SK-N-SH (cell line): ENCODE measurements around the gene TMEM123. TPM values are rescaled to one million over a fixed set of nuclear protein-coding genes. Genes with fewer than 3 reads are reported as not detected.

Experiments
- CTCF ChIA-PET: fragments of 300-600, 350-600 bp; formaldehyde crosslinking; extraction: SDS; loops from one replicate; lab custom pipeline; 2021; lab: Yijun Ruan, JAX
- POLR2A ChIA-PET: fragments of 350-600 bp; sonication (Branson Sonifier 250); formaldehyde crosslinking; extraction: SDS; loops from one replicate; lab custom pipeline; 2020; ENCODE audit warnings: antibody characterized with exemption, inconsistent platforms; lab: Yijun Ruan, JAX
- DNase-seq: peaks from one replicate; pipeline ENCODE4 v3.0.0; 2012
- H2AFZ ChIP-seq: fragments of 200-600 bp; sonication (generic); 2 replicates; pipeline ENCODE4 v1.8.1; 2016; ENCODE audit warnings: antibody characterized with exemption, mild to moderate bottlenecking, low read depth
- H3F3A ChIP-seq: fragments of 200-600 bp; sonication (generic); replicated peaks from 2 replicates; pipeline ENCODE3; 2016; ENCODE audit warnings: antibody characterized with exemption, mild to moderate bottlenecking; ENCODE audit not compliant: insufficient read depth
- H3K27ac ChIP-seq, 2 experiments: fragments of 200-500 bp in 1 of 2; fragments of 200-600 bp in 1 of 2; sonication (Bioruptor generic) in 1 of 2; sonication (generic), shearing (Covaris generic) in 1 of 2; 2 replicates each; pipeline versions ENCODE4 v1.5.1 to v1.6.1; 2014 to 2016; ENCODE audit warnings: low read depth in 2 of 2, inconsistent platforms in 1 of 2, low read length in 1 of 2, mild to moderate bottlenecking in 1 of 2, mixed read lengths in 1 of 2
- H3K27me3 ChIP-seq: fragments of 200-600 bp; sonication (generic), shearing (Covaris generic); 2 replicates; pipeline ENCODE4 v1.6.1; 2016; ENCODE audit warnings: mixed run types; ENCODE audit not compliant: insufficient read depth
- H3K36me3 ChIP-seq, 2 experiments: fragments of 200-500 bp in 1 of 2; fragments of 200-600 bp in 1 of 2; sonication (Bioruptor generic) in 1 of 2; sonication (generic) in 1 of 2; replicated peaks in 1 of 2; 2 replicates each; pipeline versions ENCODE3 to v1.5.1; 2014 to 2016; ENCODE audit warnings: low read length in 1 of 2, mild to moderate bottlenecking in 1 of 2; ENCODE audit not compliant: insufficient read depth in 2 of 2, control insufficient read depth in 1 of 2
- H3K4me1 ChIP-seq, 2 experiments: fragments of 200-500 bp in 1 of 2; fragments of 200-600 bp in 1 of 2; sonication (Bioruptor generic) in 1 of 2; sonication (generic), shearing (Covaris generic) in 1 of 2; 2 replicates each; pipeline versions ENCODE4 v1.5.1 to v1.6.1; 2014 to 2016; ENCODE audit warnings: low read depth in 1 of 2, low read length in 1 of 2, mixed run types in 1 of 2; ENCODE audit not compliant: insufficient read depth in 2 of 2, control insufficient read depth in 1 of 2
- H3K4me2 ChIP-seq: fragments of 200-600 bp; sonication (generic), shearing (Covaris generic); 2 replicates; pipeline ENCODE4 v1.6.1; 2017; ENCODE audit warnings: mixed run types
- H3K4me3 ChIP-seq, 2 experiments: fragments of 200-500 bp in 1 of 2; fragments of 200-600 bp in 1 of 2; sonication (Bioruptor generic) in 1 of 2; sonication (generic), shearing (Covaris generic) in 1 of 2; 2 replicates each; pipeline versions ENCODE4 v1.5.1 to v1.8.1; 2014 to 2016; ENCODE audit warnings: low read depth in 2 of 2, inconsistent platforms in 1 of 2, low read length in 1 of 2, mild to moderate bottlenecking in 1 of 2, mixed read lengths in 1 of 2, moderate library complexity in 1 of 2
- H3K79me2 ChIP-seq: fragments of 200-600 bp; sonication (generic); 2 replicates; pipeline ENCODE4 v1.8.1; 2017; ENCODE audit warnings: mild to moderate bottlenecking; ENCODE audit not compliant: insufficient read depth
- H3K9ac ChIP-seq: fragments of 200-600 bp; sonication (generic); 2 replicates; pipeline ENCODE4 v1.6.1; 2017; ENCODE audit warnings: mixed run types
- H3K9me2 ChIP-seq: fragments of 200-600 bp; sonication (generic); 2 replicates; pipeline ENCODE4 v1.6.1; 2017; ENCODE audit warnings: mixed run types
- H3K9me3 ChIP-seq: fragments of 200-600 bp; sonication (generic); 2 replicates; pipeline ENCODE4 v1.6.1; 2017; ENCODE audit warnings: mixed run types, mild to moderate bottlenecking, moderate library complexity
- H4K20me1 ChIP-seq: fragments of 200-600 bp; sonication (generic); 2 replicates; pipeline ENCODE4 v1.6.1; 2017; ENCODE audit warnings: mild to moderate bottlenecking, mixed run types; ENCODE audit not compliant: insufficient read depth
- CTCF ChIP-seq: fragments of 200-600 bp; sonication (generic); IDR thresholded peaks from 2 replicates; pipeline ENCODE4 v1.6.1; 2017; ENCODE audit warnings: antibody characterized with exemption, mild to moderate bottlenecking, moderate library complexity
- EZH2phosphoT487 ChIP-seq: fragments of 200-600 bp; sonication (generic); IDR thresholded peaks from 2 replicates; pipeline ENCODE4 v1.6.1; 2017; ENCODE audit warnings: low read depth, mixed run types, mild to moderate bottlenecking, antibody characterized with exemption, moderate library complexity, borderline replicate concordance
- FOSL2 ChIP-seq: IDR thresholded peaks from 2 replicates; pipeline ENCODE4 v1.4.0; 2012; ENCODE audit warnings: low read depth, mild to moderate bottlenecking, moderate library complexity, borderline replicate concordance
- FOXJ3 ChIP-seq: sonication (generic); formaldehyde crosslinking; IDR thresholded peaks from 2 replicates; pipeline ENCODE4 v1.5.1; 2020; ENCODE audit warnings: mild to moderate bottlenecking, missing genetic modification reagents
- GABPA ChIP-seq: IDR thresholded peaks from 2 replicates; pipeline ENCODE4 v1.4.0; 2012; ENCODE audit warnings: low read depth, mild to moderate bottlenecking
- GATA2 ChIP-seq: sonication (generic); formaldehyde crosslinking; IDR thresholded peaks from 2 replicates; pipeline ENCODE4 v1.5.0; 2020; ENCODE audit warnings: mild to moderate bottlenecking, missing genetic modification reagents
- NFIC ChIP-seq: IDR thresholded peaks from 2 replicates; pipeline ENCODE4 v1.4.0; 2012; ENCODE audit warnings: borderline replicate concordance
- RCOR1 ChIP-seq: fragments of 150-350 bp; IDR thresholded peaks from 2 replicates; pipeline ENCODE4 v1.6.1; 2017; ENCODE audit warnings: antibody characterized with exemption, low read length
- SMC3 ChIP-seq: IDR thresholded peaks from 2 replicates; pipeline ENCODE4 v1.6.1; 2012; ENCODE audit warnings: low read depth, low read length, improper control_type of control experiment
- YY1 ChIP-seq: IDR thresholded peaks from 2 replicates; pipeline ENCODE4 v1.4.0; 2012; ENCODE audit warnings: low read depth, mild to moderate bottlenecking
- WGBS: methylation state at CpG from one replicate; pipeline ENCODE4 v1.1.6; 2017; ENCODE audit warnings: low lambda C conversion rate; 5-methylcytosine and 5-hydroxymethylcytosine counted together
- polyA plus RNA-seq, 3 experiments: library from polyadenylated mRNA; depleted of rRNA; stranded (reverse); fragments of >200 nt; gene quantifications; 2 replicates each; pipeline ENCODE4 v1.2.3, GENCODE V29; 2012
- TF ChIP-seq, protein P1 (sequence below): fragments of 150-350 bp; IDR thresholded peaks from 2 replicates; pipeline ENCODE4 v1.6.1; 2016; ENCODE audit warnings: mild to moderate bottlenecking, low read depth, low read length
- TF ChIP-seq, protein P2 (sequence below): IDR thresholded peaks from 2 replicates; pipeline ENCODE4 v1.4.0; 2012; ENCODE audit warnings: low read depth

Gene TMEM123
- polyA plus RNA-seq, 1 of the 3 experiments (the other 2 are of a cell fraction): 86.1 TPM

DNA sequence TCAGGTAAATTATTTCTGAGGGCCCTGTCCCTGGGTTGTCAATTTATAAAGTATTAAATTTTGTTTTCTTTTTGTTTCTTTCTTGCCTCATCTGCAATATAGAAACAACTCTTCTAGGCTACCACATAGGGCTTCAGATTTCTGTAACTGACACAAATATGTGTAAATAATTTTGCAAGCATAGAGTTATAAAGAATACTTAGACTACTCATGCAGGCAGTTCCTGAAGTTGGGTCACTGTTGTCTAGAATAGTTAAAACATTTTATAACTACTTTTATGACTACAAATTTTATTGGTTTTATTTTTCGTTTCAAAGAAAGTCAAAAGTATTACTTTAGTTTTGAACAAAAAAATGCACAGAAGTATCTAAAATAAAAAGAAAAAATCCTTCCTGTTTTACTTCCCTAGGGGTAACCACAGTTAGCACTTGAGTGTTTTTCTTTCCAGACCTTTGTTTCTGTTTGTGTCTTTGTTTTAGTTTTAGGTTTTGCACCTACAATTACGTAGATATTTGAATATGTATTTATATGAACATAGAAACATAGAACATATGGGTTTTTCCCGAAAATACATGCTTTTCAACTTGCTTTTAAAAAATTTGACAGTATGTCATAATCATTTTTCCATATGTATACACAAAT, 12.4 kb upstream of the TMEM123 start:
- Histone ChIP-seq H3K9me2 (no peaks in the 10 kb centered on the region), H3K9me3 (no peaks in the 10 kb centered on the region), H3K79me2 (no peaks in the 10 kb centered on the region), H3K9ac (no peak overlapping the region), H4K20me1 (no peaks in the 10 kb centered on the region), H3F3A (no peaks in the 10 kb centered on the region), H3K27ac (no peak overlapping the region), H2AFZ (no peak overlapping the region), H3K36me3 (no peaks in the 10 kb centered on the region), H3K27me3 (no peaks in the 10 kb centered on the region), H3K4me1 (peaks cover 4 to 5% of the 10 kb centered on the region in 2 experiments; a peak in 2 of 4 replicates), H3K4me2 (no peak overlapping the region), H3K4me3 (no peak overlapping the region)
- DNase-seq: no peak
- POLR2A ChIA-PET: no interaction called here
- TF ChIP-seq GABPA: no peak
- no peak for TF ChIP-seq FOSL2
- TF ChIP-seq CTCF: no peak
- no peak for TF ChIP-seq YY1
- TF ChIP-seq SMC3: no peak
- WGBS: 85% methylated on average over 3 of the region's 3 CpGs
- CTCF ChIA-PET: no interaction called here

DNA sequence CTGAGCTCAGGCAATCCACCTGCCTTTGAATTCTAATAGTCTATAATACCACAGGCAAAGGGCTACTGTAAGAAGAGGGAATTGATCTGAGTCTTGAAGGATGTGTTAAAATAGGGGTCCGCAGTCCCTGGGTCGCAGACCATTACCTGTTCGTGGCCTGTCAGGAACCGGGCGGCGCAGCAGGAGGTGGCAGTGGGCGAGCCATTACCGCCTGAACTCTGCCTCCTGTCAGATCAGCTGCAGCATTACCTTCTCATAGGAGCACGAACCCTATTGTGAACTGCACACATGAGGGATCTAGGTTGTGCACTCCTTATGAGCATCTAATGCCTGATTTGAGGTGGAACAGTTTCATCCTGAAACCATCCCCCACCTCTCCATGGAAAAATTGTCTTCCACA, 11.5 kb upstream of the TMEM123 start:
- Histone ChIP-seq H3K4me3 (no peak overlapping the region), H3K4me2 (no peak overlapping the region), H3K27ac (no peak overlapping the region), H4K20me1 (no peaks in the 10 kb centered on the region), H3K4me1 (no peaks in the 10 kb centered on the region), H2AFZ (no peak overlapping the region), H3K79me2 (no peaks in the 10 kb centered on the region), H3K36me3 (no peaks in the 10 kb centered on the region), H3K9me3 (no peaks in the 10 kb centered on the region), H3K9ac (no peak overlapping the region), H3K27me3 (no peaks in the 10 kb centered on the region), H3K9me2 (no peaks in the 10 kb centered on the region), H3F3A (no peaks in the 10 kb centered on the region)
- POLR2A ChIA-PET: no interaction called here
- DNase-seq: no peak
- WGBS: 95% methylated on average over 9 of the region's 9 CpGs
- CTCF ChIA-PET: interaction anchor here (2.5 kb wide), 1 partner anchor 97 kb away, joined by 6 read pairs; no protein-coding TSS in a partner anchor
- TF ChIP-seq, protein P1, sequence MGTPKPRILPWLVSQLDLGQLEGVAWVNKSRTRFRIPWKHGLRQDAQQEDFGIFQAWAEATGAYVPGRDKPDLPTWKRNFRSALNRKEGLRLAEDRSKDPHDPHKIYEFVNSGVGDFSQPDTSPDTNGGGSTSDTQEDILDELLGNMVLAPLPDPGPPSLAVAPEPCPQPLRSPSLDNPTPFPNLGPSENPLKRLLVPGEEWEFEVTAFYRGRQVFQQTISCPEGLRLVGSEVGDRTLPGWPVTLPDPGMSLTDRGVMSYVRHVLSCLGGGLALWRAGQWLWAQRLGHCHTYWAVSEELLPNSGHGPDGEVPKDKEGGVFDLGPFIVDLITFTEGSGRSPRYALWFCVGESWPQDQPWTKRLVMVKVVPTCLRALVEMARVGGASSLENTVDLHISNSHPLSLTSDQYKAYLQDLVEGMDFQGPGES: no peak
- no peak for TF ChIP-seq RCOR1
- TF ChIP-seq FOXJ3 (CRISPR knock-in tag): no peak
- TF ChIP-seq, protein P2, sequence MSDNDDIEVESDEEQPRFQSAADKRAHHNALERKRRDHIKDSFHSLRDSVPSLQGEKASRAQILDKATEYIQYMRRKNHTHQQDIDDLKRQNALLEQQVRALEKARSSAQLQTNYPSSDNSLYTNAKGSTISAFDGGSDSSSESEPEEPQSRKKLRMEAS: no peak
- TF ChIP-seq GATA2 (CRISPR knock-in tag): no peak
- TF ChIP-seq EZH2phosphoT487: no peak
- TF ChIP-seq NFIC: no peak
- TF ChIP-seq, all 33 proteins: peak for 0
